Measurements from ENCODE around the gene KPNB1. TPM values are rescaled to one million over a fixed set of nuclear protein-coding genes. Genes with fewer than 3 reads are reported as not detected.

Gene KPNB1
- total RNA-seq, 1 donor from 2014 or later: 350 TPM

DNA sequence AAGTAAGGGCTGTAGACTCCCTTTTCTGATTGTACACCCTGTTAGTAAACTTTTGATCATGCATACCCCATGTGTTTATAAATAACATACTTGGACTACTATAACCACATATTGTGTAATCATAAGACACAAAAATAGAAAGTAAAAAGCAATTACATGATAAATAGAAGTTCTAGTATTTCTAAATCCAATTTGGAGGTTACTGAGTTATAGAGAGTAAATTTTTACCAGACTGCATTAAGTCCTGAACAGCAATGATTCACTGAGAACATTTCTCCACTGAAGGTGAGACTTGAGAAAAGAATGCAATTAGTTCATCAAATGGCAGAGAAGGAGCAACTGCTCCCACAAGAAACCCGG is 36.5 kb downstream of the KPNB1 start:
- no peak for DNase-seq

DNA sequence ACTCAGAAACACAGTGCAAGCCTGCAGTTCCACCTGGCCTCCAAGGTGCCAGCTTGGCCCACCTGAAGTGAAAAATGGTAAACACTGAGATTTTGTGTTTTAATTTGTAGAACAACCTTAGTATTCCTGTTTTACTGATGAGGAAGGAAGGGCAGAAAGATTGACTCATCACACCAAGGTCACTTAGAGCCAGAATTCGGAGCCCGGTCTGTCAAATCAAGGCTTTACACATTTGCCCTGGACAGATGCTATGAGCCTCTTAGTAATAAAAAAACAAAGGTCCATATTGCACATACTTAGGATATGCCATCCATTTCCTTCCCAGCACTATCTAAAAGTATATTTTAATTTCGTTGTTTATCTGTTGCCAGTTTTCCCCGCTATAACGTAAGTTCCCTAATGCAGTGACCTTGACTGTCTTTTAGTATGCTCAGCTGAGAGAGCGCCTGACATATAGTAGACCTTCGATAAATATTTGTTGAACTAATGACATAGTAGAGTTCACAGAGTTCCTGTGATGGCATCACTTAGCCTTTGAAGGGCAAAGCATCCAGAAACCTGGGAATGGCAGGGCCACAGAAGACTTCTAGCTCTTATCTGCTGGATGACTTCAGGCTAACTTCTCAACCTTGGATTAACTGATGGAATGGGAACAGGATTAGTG is 37.1 kb downstream of the KPNB1 start:
- Mint-ChIP-seq H3K9me3 (ENCODE audit: unreplicated experiment) (peaks cover 6% of the 10 kb centered on the region), H3K27me3 (ENCODE audit: unreplicated experiment) (peaks cover 2% of the 10 kb centered on the region), H3K4me3 (ENCODE audit: unreplicated experiment) (no peak overlapping the region), H3K27ac (ENCODE audit: unreplicated experiment) (peak overlapping the region; percentile 38), H3K4me1 (ENCODE audit: low read depth, unreplicated experiment) (peaks cover 12% of the 10 kb centered on the region), H3K36me3 (ENCODE audit: unreplicated experiment) (no peaks in the 10 kb centered on the region)
- TF ChIP-seq, protein P1, sequence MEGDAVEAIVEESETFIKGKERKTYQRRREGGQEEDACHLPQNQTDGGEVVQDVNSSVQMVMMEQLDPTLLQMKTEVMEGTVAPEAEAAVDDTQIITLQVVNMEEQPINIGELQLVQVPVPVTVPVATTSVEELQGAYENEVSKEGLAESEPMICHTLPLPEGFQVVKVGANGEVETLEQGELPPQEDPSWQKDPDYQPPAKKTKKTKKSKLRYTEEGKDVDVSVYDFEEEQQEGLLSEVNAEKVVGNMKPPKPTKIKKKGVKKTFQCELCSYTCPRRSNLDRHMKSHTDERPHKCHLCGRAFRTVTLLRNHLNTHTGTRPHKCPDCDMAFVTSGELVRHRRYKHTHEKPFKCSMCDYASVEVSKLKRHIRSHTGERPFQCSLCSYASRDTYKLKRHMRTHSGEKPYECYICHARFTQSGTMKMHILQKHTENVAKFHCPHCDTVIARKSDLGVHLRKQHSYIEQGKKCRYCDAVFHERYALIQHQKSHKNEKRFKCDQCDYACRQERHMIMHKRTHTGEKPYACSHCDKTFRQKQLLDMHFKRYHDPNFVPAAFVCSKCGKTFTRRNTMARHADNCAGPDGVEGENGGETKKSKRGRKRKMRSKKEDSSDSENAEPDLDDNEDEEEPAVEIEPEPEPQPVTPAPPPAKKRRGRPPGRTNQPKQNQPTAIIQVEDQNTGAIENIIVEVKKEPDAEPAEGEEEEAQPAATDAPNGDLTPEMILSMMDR (IDR thresholded peaks at IDR 0.05; ENCODE audit: partially characterized antibody, unreplicated experiment): no peak
- DNase-seq: no peak

More for the DNA sequence above, 36.5 kb downstream of the KPNB1 start:
- H3K27me3 Mint-ChIP-seq (ENCODE audit: unreplicated experiment): peaks cover 2% of the 10 kb centered on the region
- H3K27ac Mint-ChIP-seq (ENCODE audit: unreplicated experiment): no peak overlapping the region
- peaks cover 6% of the 10 kb centered on the region for H3K9me3 Mint-ChIP-seq (ENCODE audit: unreplicated experiment)
- no peaks in the 10 kb centered on the region for H3K36me3 Mint-ChIP-seq (ENCODE audit: unreplicated experiment)
- TF ChIP-seq, protein P1 (IDR thresholded peaks at IDR 0.05; ENCODE audit: partially characterized antibody, unreplicated experiment): no peak
- no peak overlapping the region for H3K4me3 Mint-ChIP-seq (ENCODE audit: unreplicated experiment)
- peaks cover 11% of the 10 kb centered on the region for H3K4me1 Mint-ChIP-seq (ENCODE audit: low read depth, unreplicated experiment)

DNA sequence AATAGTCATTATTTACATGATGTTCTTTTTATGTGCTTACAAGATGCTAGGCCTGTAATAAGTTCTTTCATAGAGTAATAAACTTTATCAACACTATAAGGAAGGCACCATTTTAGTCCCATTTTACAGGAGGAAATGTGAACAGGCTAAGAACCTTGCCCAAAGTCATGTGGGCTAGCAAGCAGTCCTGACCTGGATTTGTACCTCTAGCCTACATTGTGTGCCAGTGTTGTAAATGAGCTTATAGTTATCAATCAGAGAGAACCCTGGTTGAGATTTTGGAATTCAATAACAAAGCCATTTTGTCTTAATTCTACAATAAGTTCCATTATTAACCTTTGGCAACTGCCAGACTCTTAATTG is 37.6 kb downstream of the KPNB1 start:
- Mint-ChIP-seq H3K27ac (ENCODE audit: unreplicated experiment) (peak overlapping the region; percentile 72), H3K4me1 (ENCODE audit: low read depth, unreplicated experiment) (peaks cover 16% of the 10 kb centered on the region), H3K4me3 (ENCODE audit: unreplicated experiment) (no peak overlapping the region), H3K36me3 (ENCODE audit: unreplicated experiment) (no peaks in the 10 kb centered on the region), H3K9me3 (ENCODE audit: unreplicated experiment) (peaks cover 6% of the 10 kb centered on the region), H3K27me3 (ENCODE audit: unreplicated experiment) (peaks cover 3% of the 10 kb centered on the region)
- TF ChIP-seq, protein P1 (IDR thresholded peaks at IDR 0.05; ENCODE audit: partially characterized antibody, unreplicated experiment): no peak
- no peak for DNase-seq

DNA sequence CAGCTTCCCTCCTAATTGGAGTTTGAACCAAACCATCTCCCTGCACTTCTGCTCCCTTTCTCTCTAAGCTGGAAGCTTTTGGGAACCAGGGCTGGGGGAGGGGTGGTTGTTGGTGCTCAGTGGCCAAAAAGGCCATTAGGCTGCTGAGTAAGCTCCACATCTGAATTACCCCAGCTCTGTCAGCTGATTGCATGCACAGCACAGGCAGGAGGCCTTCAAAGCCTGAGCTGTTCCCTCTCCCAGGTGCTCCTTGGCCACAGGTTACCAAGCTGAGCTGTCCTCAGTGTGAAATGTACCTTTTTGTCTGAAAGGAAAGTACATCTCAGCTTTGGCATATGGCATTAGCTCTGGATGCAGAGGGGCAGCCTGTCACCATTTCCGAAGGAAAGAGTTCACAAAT is 38.0 kb downstream of the KPNB1 start:
- DNase-seq: peak; percentile 60
- H3K36me3 Mint-ChIP-seq (ENCODE audit: unreplicated experiment): no peaks in the 10 kb centered on the region
- H3K4me3 Mint-ChIP-seq (ENCODE audit: unreplicated experiment): no peak overlapping the region
- peaks cover 3% of the 10 kb centered on the region for H3K27me3 Mint-ChIP-seq (ENCODE audit: unreplicated experiment)
- H3K9me3 Mint-ChIP-seq (ENCODE audit: unreplicated experiment): peaks cover 6% of the 10 kb centered on the region
- peak overlapping the region; percentile 72 for H3K27ac Mint-ChIP-seq (ENCODE audit: unreplicated experiment)
- TF ChIP-seq, protein P1 (IDR thresholded peaks at IDR 0.05; ENCODE audit: partially characterized antibody, unreplicated experiment): no peak
- H3K4me1 Mint-ChIP-seq (ENCODE audit: low read depth, unreplicated experiment): peaks cover 20% of the 10 kb centered on the region

DNA sequence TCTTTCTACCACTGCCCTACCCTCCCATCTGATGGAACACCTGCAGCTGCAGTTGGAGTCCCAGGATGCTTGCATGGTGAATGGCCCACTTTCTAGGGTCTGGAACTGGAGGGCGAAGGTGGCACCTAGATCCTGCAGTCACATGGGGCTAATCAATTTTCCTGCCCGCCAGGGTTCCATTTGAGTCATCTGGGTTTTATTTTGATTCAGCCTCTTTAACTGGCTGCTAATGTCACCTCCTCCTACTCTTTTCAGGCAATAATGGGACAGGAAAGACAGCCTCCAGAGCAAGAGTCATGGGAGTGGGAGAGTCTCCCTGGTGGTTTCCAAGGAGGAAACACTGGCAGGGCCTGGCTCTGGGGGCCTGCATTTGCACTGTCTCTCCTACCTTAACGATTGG is 40.4 kb downstream of the KPNB1 start:
- TF ChIP-seq, protein P1 (IDR thresholded peaks at IDR 0.05; ENCODE audit: partially characterized antibody, unreplicated experiment): no peak
- H3K4me3 Mint-ChIP-seq (ENCODE audit: unreplicated experiment): no peak overlapping the region
- DNase-seq: no peak
- H3K36me3 Mint-ChIP-seq (ENCODE audit: unreplicated experiment): no peaks in the 10 kb centered on the region
- H3K4me1 Mint-ChIP-seq (ENCODE audit: low read depth, unreplicated experiment): peaks cover 30% of the 10 kb centered on the region
- H3K27ac Mint-ChIP-seq (ENCODE audit: unreplicated experiment): no peak overlapping the region
- H3K9me3 Mint-ChIP-seq (ENCODE audit: unreplicated experiment): peaks cover 4% of the 10 kb centered on the region
- H3K27me3 Mint-ChIP-seq (ENCODE audit: unreplicated experiment): peaks cover 8% of the 10 kb centered on the region

Measured in glutamatergic neuron (in vitro differentiated cells).